ENCODE data around the gene PRKCG. TPM values are rescaled to one million over a fixed set of nuclear protein-coding genes. Genes with fewer than 3 reads are reported as not detected.

Gene PRKCG
- total and polyA plus RNA-seq, 9 donors, result 0.04 to 0.08 TPM; not detected in 7

- Histone ChIP-seq H3K36me3 (no peaks in the 10 kb centered on the region), H3K27me3 (no peaks in the 10 kb centered on the region), H3K4me3 (no peak overlapping the region), H3K27ac (no peak overlapping the region), H3K4me1 (ENCODE audit: insufficient read depth) (no peaks in the 10 kb centered on the region), H3K9me3 (no peaks in the 10 kb centered on the region)
- DNase-seq, result no peak
- TF ChIP-seq, protein P1, sequence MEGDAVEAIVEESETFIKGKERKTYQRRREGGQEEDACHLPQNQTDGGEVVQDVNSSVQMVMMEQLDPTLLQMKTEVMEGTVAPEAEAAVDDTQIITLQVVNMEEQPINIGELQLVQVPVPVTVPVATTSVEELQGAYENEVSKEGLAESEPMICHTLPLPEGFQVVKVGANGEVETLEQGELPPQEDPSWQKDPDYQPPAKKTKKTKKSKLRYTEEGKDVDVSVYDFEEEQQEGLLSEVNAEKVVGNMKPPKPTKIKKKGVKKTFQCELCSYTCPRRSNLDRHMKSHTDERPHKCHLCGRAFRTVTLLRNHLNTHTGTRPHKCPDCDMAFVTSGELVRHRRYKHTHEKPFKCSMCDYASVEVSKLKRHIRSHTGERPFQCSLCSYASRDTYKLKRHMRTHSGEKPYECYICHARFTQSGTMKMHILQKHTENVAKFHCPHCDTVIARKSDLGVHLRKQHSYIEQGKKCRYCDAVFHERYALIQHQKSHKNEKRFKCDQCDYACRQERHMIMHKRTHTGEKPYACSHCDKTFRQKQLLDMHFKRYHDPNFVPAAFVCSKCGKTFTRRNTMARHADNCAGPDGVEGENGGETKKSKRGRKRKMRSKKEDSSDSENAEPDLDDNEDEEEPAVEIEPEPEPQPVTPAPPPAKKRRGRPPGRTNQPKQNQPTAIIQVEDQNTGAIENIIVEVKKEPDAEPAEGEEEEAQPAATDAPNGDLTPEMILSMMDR (IDR thresholded peaks at IDR 0.05), result no peak
- TF ChIP-seq POLR2A (IDR thresholded peaks at IDR 0.05) (no peak), EP300 (IDR thresholded peaks at IDR 0.05) (no peak)
- 39 to 53% (median 39%) methylated on average over 7 of the region's 7 CpGs for WGBS, 3 donors
- intact Hi-C loops (cut with DNase I), result no loop called here
Measured at GRCh38 chr19:53936029-53936428, 54.0 kb downstream of the PRKCG start.

- TF ChIP-seq, protein P1 (IDR thresholded peaks at IDR 0.05), result no peak
- no peak for TF ChIP-seq POLR2A (IDR thresholded peaks at IDR 0.05)
- TF ChIP-seq EP300 (IDR thresholded peaks at IDR 0.05), result no peak
- H3K27ac ChIP-seq, result no peak overlapping the region
- H3K36me3 ChIP-seq, result no peaks in the 10 kb centered on the region
- intact Hi-C loops (cut with DNase I), result no loop called here
- H3K4me3 ChIP-seq, result no peak overlapping the region
- WGBS, 3 donors, result 2 to 6% (median 3%) methylated on average over 49 to 55 of the region's 55 CpGs
- DNase-seq, result no peak
- H3K27me3 ChIP-seq, result no peaks in the 10 kb centered on the region
- peaks cover 0 to 8% of the 10 kb centered on the region in 2 donors for H3K9me3 ChIP-seq
- no peaks in the 10 kb centered on the region for H3K4me1 ChIP-seq (ENCODE audit: insufficient read depth)
Measured at GRCh38 chr19:53942001-53942786, 60.2 kb downstream of the PRKCG start.

DNA sequence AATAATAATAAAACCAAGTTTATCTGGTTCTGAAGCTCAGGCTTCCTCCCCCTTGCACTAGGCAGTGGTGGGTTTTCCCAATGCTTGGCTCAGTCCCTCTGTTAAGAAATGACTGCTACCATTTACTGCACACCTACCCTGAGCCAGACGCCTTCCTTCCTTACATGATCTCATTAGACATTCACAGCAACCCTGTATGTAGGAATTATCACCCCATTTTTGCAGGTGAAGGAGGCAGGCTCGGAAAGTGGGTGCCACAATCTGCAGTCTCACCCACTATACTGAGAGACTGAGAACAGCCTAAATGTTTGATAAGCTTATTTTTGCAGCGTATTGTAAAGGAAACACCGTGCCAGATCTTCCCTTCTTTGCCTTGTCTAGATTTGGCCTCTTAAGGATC, 62.4 kb downstream of the PRKCG start:
- Histone ChIP-seq H3K27ac (no peak overlapping the region), H3K4me1 (ENCODE audit: insufficient read depth) (no peaks in the 10 kb centered on the region), H3K27me3 (no peaks in the 10 kb centered on the region), H3K9me3 (peaks cover 0 to 8% of the 10 kb centered on the region in 2 donors), H3K4me3 (no peak overlapping the region), H3K36me3 (no peaks in the 10 kb centered on the region)
- DNase-seq, result no peak
- WGBS, 3 donors, result 76 to 80% (median 78%) methylated on average over 4 of the region's 4 CpGs
- intact Hi-C loops (cut with DNase I), result no loop called here
- TF ChIP-seq, protein P1 (IDR thresholded peaks at IDR 0.05), result no peak
- no peak for TF ChIP-seq POLR2A (IDR thresholded peaks at IDR 0.05)
- no peak for TF ChIP-seq EP300 (IDR thresholded peaks at IDR 0.05)

DNA sequence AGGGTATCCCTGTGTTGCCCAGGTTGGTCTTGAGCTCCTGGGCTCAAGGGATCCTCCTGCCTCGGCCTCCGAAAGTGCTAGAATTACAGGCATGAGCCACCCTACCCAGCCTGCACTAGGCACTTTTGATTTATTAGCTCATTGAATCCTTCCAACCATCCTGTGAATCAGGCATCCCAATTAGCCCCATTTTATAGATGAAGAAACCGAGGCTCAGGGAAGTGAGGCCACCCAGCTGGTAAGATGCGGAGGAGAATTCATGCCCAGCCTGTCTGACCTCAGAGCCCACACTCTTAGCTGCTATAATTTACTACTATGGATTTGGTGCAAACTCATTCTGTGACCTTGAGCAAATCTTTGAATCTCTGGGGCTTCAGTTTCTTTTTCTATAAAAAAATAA, 62.9 kb downstream of the PRKCG start:
- intact Hi-C loops (cut with DNase I), result no loop called here
- H3K9me3 ChIP-seq, result peaks cover 0 to 8% of the 10 kb centered on the region in 2 donors
- DNase-seq, result no peak
- no peak overlapping the region for H3K4me3 ChIP-seq
- no peak overlapping the region for H3K27ac ChIP-seq
- H3K4me1 ChIP-seq (ENCODE audit: insufficient read depth), result no peaks in the 10 kb centered on the region
- no peak for TF ChIP-seq EP300 (IDR thresholded peaks at IDR 0.05)
- TF ChIP-seq, protein P1 (IDR thresholded peaks at IDR 0.05), result no peak
- TF ChIP-seq POLR2A (IDR thresholded peaks at IDR 0.05), result no peak
- no peaks in the 10 kb centered on the region for H3K36me3 ChIP-seq
- 76 to 83% (median 82%) methylated on average over 4 of the region's 4 CpGs for WGBS, 3 donors
- H3K27me3 ChIP-seq, result no peaks in the 10 kb centered on the region
